ENCODE data around the gene SPN. TPM values are rescaled to one million over a fixed set of nuclear protein-coding genes. Genes with fewer than 3 reads are reported as not detected.
"Not testable (repeated sequence)": the region's sequence is repeated elsewhere in the genome, so short reads cannot be mapped to it uniquely, and the experiment has no call there.

Gene SPN
- total RNA-seq, 1 donor from 2014 or later, result 0.05 TPM

DNA sequence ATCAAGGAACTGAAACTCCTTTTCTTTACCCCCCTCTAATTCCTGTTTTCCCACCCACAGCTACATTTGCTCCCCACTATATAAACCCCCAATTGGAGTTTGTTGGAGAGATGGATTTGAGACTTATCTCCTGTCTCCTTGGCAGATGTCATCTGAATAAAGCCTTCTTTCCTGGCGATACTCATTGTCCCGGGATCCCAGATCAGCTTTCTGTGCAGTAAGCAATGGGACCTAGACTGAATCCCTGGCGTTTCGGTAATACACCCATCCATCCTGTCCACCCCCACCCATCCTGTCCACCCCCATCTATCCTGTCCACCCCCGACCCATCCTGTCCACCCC, 38.1 kb downstream of the SPN start:
- DNase-seq (ENCODE audit: low read depth), result no peak

DNA sequence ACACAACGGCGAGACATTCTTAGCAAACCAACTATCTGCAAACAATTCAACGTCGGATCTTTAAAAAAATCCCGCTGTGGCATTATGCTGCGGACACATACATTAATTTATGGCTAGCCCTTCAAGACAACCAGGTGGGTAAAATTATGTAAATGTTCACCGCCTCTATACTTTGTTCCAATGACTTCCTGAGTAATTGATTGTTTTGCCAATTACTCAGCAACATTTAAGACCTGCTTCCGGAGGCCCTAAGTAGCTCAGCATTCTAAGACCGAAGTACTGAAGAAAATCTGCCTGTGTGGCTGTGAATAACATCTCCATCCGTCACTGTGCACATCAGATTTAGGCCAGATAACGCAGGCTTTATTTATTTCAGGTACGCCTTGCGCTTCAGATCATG, 39.2 kb downstream of the SPN start:
- no peak for DNase-seq (ENCODE audit: low read depth)

DNA sequence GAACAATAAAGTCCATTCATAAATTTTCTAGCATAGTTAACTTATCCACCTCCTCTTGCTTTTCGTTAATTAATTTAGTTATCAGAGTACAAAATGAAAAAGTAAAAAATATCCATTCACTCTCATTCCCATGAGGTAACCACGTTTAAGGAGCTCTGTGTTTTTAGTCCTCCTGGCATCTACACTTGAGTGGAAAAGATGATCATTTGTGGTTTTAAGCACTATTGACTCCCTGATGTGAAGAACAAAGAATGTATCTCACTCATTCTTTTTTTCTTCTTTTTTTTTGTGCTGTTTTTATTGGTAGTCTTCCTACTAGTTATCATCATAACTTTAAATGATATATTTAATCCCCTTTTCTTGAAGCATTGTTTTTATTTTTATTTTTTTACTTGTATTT, 42.0 kb downstream of the SPN start:
- peak; percentile 84 for DNase-seq (ENCODE audit: low read depth)

DNA sequence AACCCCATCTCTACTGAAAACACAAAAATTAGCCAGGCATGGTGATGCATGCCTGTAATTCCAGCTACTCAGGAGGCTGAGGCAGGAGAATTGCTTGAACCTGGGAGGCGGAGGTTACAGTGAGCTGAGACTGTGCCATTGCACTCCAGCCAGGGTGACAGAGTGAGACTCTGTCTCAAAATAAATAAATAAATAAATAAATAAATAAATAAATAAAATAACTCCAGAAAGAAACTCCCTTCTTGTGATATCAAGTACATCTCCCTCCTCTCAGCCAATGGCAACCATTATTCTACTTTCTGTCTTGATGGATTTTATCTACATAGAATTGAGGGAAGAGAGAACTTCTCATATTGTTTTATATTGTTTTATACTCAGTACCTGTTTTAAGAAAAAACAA, 44.1 kb downstream of the SPN start:
- DNase-seq (ENCODE audit: low read depth), result not testable (repeated sequence)

DNA sequence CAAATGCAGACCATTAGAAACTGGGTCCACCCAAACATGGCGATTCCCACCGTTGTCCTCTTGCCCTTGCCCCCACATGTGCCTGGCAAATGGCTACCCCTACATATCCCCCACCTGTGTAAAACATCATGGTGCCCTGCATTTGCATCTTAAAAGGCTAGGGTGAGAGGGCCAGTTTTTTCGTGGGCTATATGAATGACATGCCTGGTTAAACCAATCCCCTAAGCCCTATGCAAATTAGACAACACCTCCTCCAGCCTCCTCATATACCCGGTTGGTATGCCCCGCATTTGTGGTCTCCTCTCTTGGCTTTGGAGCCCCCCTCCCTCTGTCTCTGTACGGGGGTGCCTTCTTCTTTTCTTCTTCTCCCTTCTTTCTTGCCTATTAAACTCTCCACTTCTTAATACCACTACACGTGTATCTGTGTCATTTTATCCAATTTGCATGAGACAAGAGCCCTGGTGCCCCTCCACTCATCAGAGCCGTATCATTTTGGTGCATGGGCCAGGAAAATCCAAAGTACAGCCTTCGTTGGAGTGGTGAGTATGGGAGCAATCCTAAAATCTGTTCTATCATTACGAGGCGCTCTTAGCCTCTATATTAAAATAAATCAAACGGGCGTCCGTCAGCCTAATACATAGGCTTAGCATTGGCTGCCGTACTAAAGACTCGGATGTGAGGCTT, 46.0 kb downstream of the SPN start:
- no peak for DNase-seq (ENCODE audit: low read depth)

DNA sequence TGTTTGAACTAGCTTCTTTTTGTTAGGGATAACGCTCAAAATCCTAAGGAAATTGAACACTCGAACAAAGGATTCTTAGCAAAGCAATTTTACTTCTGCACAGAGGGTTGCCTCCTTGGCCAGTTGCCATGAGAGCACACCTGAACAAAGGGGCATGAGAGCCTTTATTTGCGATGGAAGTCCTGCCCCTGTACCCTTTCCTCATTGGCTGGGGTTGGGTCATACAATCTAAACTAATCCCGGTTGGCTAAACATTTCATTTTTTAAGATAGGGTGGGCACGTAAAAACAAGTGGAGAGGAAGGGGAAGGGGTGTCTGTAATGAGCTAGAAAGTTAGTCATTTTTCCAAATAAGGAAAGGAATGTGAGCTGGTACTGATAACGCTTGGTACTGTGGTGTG, 46.6 kb downstream of the SPN start:
- DNase-seq (ENCODE audit: low read depth), result not testable (repeated sequence)

DNA sequence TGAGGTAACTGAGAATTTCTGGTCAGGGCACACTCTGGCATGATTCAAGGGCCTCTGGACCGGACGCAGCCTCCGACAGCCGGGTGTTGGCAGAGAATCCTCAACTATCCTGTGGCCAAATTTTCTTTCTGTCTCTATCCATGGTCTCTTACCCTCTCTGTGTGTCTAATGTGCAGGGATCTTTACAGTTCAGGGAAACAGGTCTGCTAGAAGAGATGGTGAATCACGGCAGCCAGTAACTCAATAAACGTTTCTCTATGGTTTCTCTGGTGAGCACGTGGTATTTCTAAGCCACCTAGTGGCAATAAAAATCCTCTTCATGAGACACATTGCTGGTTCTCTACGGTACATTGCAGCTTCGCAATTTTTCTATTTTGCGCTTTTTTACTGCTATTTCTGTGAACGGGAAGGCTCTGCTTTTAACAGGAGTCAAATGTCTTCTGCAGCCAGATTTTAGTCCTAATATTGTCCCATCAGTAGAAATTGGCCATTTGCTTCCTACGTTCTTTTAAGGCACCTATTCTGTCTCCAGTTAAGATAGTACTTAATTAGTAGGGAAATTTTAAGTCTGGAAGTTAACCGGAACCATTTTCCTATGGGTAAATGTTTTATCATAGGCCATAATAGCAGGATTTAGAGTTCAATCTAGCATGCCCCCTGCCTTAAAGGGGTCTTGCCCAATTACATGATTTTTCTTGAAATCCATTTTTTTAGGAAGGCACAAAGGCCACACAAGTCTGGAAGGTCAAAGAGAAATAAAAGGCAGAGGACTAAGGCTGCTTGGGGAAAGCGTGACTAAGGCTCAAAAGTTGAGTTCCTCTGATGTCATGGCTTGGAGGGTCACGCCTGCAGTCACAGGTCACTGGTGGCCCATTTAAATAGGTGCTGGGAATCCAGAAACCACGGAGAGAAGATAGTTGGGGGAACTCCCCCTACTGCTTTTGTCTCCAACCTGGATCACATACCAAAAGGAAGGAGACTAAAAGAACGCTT, 47.5 kb downstream of the SPN start:
- DNase-seq (ENCODE audit: low read depth), result peak; percentile 88

DNA sequence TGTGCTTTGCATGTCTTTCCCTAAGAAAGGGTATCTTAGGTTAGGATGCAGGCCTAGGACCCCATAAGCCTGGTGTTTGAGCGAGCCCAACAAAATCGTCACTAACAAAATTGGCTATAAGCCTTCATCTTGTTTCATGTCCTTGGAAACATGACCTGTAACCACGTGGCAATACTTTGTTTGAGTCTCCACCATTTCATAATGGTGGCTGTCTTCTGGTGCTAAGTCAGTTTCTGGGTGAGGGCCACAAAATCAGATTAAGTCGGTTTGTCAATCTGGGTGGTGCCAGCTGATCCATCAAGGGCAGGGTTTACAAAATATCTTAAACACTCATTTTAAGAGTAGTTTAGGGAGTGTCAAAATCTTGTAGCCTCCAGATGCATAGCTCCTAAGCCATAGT, 49.8 kb downstream of the SPN start:
- DNase-seq (ENCODE audit: low read depth), result no peak

DNA sequence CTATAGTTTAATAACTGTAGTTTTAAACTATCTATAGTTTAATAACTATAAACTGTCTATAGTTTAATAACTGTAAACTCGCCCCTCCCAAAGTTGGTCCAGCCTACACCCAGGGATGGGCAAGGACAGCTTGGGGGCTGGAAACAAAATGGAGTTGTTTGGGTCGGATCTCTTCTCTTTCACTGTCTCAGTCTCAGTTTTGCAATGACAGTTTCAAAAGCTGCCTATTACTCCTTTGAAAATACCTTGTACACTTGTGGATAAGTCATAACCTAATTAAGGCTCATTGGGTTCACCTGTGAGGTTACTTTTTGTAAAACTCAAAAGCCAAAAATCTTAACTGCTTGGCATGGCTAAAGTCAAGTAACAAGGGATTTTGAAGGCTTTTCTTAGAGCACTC, 51.3 kb downstream of the SPN start:
- DNase-seq (ENCODE audit: low read depth), result no peak

DNA sequence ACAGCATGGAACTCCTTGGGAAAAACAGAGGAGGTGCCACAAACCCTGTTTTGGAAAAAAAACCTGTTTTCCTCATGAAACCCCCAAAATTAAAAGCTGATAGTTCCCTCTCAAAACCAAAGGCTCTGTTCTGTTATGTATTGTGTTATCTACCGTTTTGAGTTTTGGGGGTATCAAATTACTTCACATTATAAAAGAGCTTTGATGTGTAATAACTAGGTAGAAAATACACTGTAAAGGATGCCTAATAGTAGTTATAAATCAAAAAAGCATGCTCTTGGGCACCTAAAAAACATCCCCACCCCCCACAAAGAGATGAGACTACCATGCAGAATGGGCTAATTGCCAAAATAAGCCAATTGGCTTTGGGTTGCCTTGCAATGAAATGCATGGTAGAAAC, 51.9 kb downstream of the SPN start:
- no peak for DNase-seq (ENCODE audit: low read depth)

DNA sequence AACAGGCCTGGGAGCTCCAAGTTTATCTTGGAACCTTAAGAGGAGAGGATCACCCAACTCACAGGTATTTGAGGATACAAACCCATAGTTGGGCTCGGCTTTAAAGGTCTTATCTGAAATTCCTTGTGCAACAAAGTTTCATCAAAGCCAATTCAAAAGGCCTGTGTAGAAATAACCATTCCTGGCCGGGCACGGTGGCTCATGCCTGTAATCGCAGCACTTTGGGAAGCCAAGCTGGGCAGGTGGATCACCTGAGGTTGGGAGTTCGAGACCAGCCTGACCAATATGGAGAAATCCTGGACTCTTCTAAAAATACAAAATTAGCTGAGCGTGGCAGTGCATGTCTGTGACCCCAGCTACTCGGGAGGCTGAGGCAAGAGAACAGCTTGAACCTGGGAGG, 54.1 kb downstream of the SPN start:
- no peak for DNase-seq (ENCODE audit: low read depth)

DNA sequence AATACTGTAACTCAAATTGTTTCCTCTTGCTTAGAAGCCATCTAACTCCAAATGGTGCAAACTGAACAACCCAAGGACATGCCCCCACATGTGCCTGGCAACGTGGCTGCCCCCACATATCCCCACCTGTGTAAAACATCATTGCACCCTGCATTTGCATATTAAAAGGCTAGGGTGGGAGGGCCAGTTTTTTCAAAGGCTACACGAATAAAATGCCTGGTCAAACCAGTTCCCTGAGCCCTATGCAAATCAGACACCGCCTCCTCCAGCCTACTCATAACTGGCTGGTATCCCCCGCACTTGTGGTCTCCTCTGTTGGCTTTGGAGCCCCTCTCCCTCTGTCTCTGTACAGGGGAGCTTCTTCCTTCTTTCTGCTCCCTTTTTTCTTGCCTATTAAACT, 56.0 kb downstream of the SPN start:
- no peak for DNase-seq (ENCODE audit: low read depth)

Other genes with a start within 250 kb of the SPN start
- 13.3 and 38.2 TPM in 2 replicates for gene BOLA2, start 208.9 kb upstream of the SPN start, total RNA-seq
- 16.0 and 32.1 TPM in 2 replicates for gene SLX1B, start 208.7 kb upstream of the SPN start, total RNA-seq
- gene SULT1A4, start 203.3 kb upstream of the SPN start, total RNA-seq, result 2.1 and 3.3 TPM in 2 replicates
- 7.8 and 31.8 TPM in 2 replicates for gene NPIPB12, start 156.8 kb upstream of the SPN start, total RNA-seq
- 119 and 258 TPM in 2 replicates for gene QPRT, start 15.9 kb downstream of the SPN start, total RNA-seq
- not detected in 2 replicates for gene C16orf54, start 82.7 kb downstream of the SPN start, total RNA-seq
- gene ZG16, start 115.0 kb downstream of the SPN start, total RNA-seq, result not detected in 2 replicates
- 14.0 and 29.5 TPM in 2 replicates for gene KIF22, start 127.5 kb downstream of the SPN start, total RNA-seq
- 159 and 161 TPM in 2 replicates for gene MAZ, start 143.3 kb downstream of the SPN start, total RNA-seq
- 0.25 and 0.35 TPM in 2 replicates for gene PRRT2, start 148.9 kb downstream of the SPN start, total RNA-seq
- 17.7 and 19.6 TPM in 2 replicates for gene PAGR1, start 152.9 kb downstream of the SPN start, total RNA-seq
- gene MVP, start 157.2 kb downstream of the SPN start, total RNA-seq, result 431 and 491 TPM in 2 replicates
- 69.1 and 114 TPM in 2 replicates for gene CDIPT, start 200.0 kb downstream of the SPN start, total RNA-seq
- 9.2 and 45.7 TPM in 2 replicates for gene SEZ6L2, start 236.3 kb downstream of the SPN start, total RNA-seq
- 15.8 and 33.3 TPM in 2 replicates for gene ASPHD1, start 237.2 kb downstream of the SPN start, total RNA-seq